Pancreas (tissue), 10 donors: ENCODE results near the gene SH3GLB1. TPM values are rescaled to one million over a fixed set of nuclear protein-coding genes. Genes with fewer than 3 reads are reported as not detected.

Experiments used
- ATAC-seq, 4 donors: fragments of 200-7000 bp; cut with Tn5 transposase; one replicate each; pipeline versions ENCODE4 v1.8.0 to v1.9.1; 2020; ENCODE audit warnings: mild to moderate bottlenecking in 4 of 4, moderate library complexity in 4 of 4
- DNase-seq, 6 donors: peaks; one replicate each; pipeline ENCODE4 v3.0.0-alpha.2; 2020
- FAIRE-seq: peaks from 2 replicates; lab custom pipeline; 2012; peaks lifted over from hg19 to GRCh38; lab: Jason Lieb, UNC
- H3K27ac ChIP-seq, 4 donors: fragments of 200-600 bp; sonication (generic); 1 replicate in 3 of 4; 2 replicates in 1 of 4; pipeline versions ENCODE4 v1.5.0 to v1.8.0; 2020
- H3K27me3 ChIP-seq, 4 donors: fragments of 200-600 bp; one replicate each; pipeline ENCODE4 v1.8.0; 2021
- H3K36me3 ChIP-seq, 3 donors: fragments of 200-600 bp; sonication (generic) in 1 of 3; one replicate each; pipeline versions ENCODE4 v1.5.0 to v1.8.0; 2020 to 2021
- H3K4me1 ChIP-seq, 3 donors: fragments of 200-600 bp; one replicate each; pipeline ENCODE4 v1.8.0; 2021
- H3K4me3 ChIP-seq, 4 donors: fragments of 200-600 bp; sonication (generic) in 2 of 4; one replicate each; pipeline versions ENCODE4 v1.5.0 to v1.8.0; 2020 to 2021
- H3K9me3 ChIP-seq, 4 donors: fragments of 200-600 bp; one replicate each; pipeline ENCODE4 v1.8.0; 2021
- WGBS, 2 donors: extraction: QIAGEN DNeasy Blood & Tissue Kit; methylation state at CpG; one replicate each; pipeline ENCODE4 v1.1.7; 2013; 5-methylcytosine and 5-hydroxymethylcytosine counted together
- intact Hi-C, 3 donors: fragments of 100-400 bp; cut with DNase I; formaldehyde crosslinking; loops; one replicate each; pipeline versions ENCODE4 v1.11.1 to v1.14.2; 2022
- polyA plus RNA-seq, 2 donors: library from polyadenylated mRNA; stranded (reverse); fragments of 200-250 nt; gene quantifications; one replicate each; pipeline ENCODE4 v1.2.3, GENCODE V29; 2013
- total RNA-seq, 6 donors: library from RNA; stranded (reverse); fragmentation: NEBNext Ultra II Directional in 4 of 6; extraction: Animal tissue kit (Norgen Biotek cat#: 25700) in 4 of 6; gene quantifications; one replicate each; pipeline versions ENCODE4 v1.2.1 to v1.2.4, GENCODE V29; 2021 to 2023
- TF ChIP-seq, protein P1 (sequence below), 4 donors: fragments of 200-600 bp; sonication (generic) in 3 of 4; IDR thresholded peaks; one replicate each; pipeline versions ENCODE4 v1.5.0 to v1.8.0; 2021; ENCODE audit warnings: antibody characterized with exemption in 4 of 4
- donor health status: healthy with polysubstance abuse.
- donor health status: DM: no; HTN: no; CAD: no; lungs with moderate emphysema.
- donor health status: DM: no; HTN: no; CAD: no.
- donor health status: control.
- donor health status: control.
- donor health status: Bipolar disorder and iron deficiency.
- donor health status: DM: yes; HTN: yes; CAD: no.
- donor health status: DM: no; HTN: no; CAD: no.
- donor health status: DM: no; HTN: no; CAD: no.
- donor health status: DM: yes; HTN: yes; CAD: no.

The SH3GLB1 gene
- total and polyA plus RNA-seq, 8 donors: 15.3 to 48.3 (median 41.0) TPM

- intact Hi-C loops: no loop called here
- FAIRE-seq (no peak), ATAC-seq (no peak), DNase-seq (no peak)
- 23 to 26% methylated on average over 1 of the region's 1 CpG for whole genome bisulfite sequencing, 2 donors
- Histone ChIP-seq H3K4me1 (peaks cover 13 to 47% (median 35%) of the 10 kb centered on the region in 3 donors), H3K27ac (no peak overlapping the region), H3K4me3 (no peak overlapping the region), H3K9me3 (no peaks in the 10 kb centered on the region), H3K27me3 (no peaks in the 10 kb centered on the region), H3K36me3 (no peaks in the 10 kb centered on the region)
- TF ChIP-seq, protein P1, sequence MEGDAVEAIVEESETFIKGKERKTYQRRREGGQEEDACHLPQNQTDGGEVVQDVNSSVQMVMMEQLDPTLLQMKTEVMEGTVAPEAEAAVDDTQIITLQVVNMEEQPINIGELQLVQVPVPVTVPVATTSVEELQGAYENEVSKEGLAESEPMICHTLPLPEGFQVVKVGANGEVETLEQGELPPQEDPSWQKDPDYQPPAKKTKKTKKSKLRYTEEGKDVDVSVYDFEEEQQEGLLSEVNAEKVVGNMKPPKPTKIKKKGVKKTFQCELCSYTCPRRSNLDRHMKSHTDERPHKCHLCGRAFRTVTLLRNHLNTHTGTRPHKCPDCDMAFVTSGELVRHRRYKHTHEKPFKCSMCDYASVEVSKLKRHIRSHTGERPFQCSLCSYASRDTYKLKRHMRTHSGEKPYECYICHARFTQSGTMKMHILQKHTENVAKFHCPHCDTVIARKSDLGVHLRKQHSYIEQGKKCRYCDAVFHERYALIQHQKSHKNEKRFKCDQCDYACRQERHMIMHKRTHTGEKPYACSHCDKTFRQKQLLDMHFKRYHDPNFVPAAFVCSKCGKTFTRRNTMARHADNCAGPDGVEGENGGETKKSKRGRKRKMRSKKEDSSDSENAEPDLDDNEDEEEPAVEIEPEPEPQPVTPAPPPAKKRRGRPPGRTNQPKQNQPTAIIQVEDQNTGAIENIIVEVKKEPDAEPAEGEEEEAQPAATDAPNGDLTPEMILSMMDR (IDR thresholded peaks at IDR 0.05): no peak
Measured at GRCh38 chr1:86708920-86709319, 4.5 kb downstream of the SH3GLB1 start.

- FAIRE-seq (peak; percentile 37), DNase-seq (no peak), ATAC-seq (no peak)
- WGBS, 2 donors: 83 to 91% methylated on average over 2 of the region's 2 CpGs
- Histone ChIP-seq H3K9me3 (no peaks in the 10 kb centered on the region), H3K27ac (no peak overlapping the region), H3K36me3 (no peaks in the 10 kb centered on the region), H3K4me1 (peaks cover under 1 to 52% (median 38%) of the 10 kb centered on the region in 3 donors), H3K4me3 (no peak overlapping the region), H3K27me3 (no peaks in the 10 kb centered on the region)
- TF ChIP-seq, protein P1 (IDR thresholded peaks at IDR 0.05): no peak
- intact Hi-C loops: no loop called here
Measured at GRCh38 chr1:86712088-86712860, 7.9 kb downstream of the SH3GLB1 start.

GRCh38 chr1:86713477-86713876, 9.1 kb downstream of the SH3GLB1 start:
- Histone ChIP-seq H3K4me1 (peaks cover 0 to 40% (median 28%) of the 10 kb centered on the region in 3 donors), H3K36me3 (no peaks in the 10 kb centered on the region), H3K27me3 (no peaks in the 10 kb centered on the region), H3K4me3 (no peak overlapping the region), H3K27ac (no peak overlapping the region), H3K9me3 (no peaks in the 10 kb centered on the region)
- TF ChIP-seq, protein P1 (IDR thresholded peaks at IDR 0.05): no peak
- 82% methylated on average over 3 of the region's 3 CpGs for WGBS, 2 donors
- intact Hi-C loops: no loop called here
- ATAC-seq (no peak), FAIRE-seq (no peak), DNase-seq (no peak)

GRCh38 chr1:86714159-86714558, 9.8 kb downstream of the SH3GLB1 start:
- WGBS, 2 donors: 28 to 29% methylated on average over 1 of the region's 1 CpG
- no peak overlapping the region for H3K4me3 ChIP-seq
- DNase-seq: no peak
- H3K36me3 ChIP-seq: no peaks in the 10 kb centered on the region
- intact Hi-C loops: no loop called here
- TF ChIP-seq, protein P1 (IDR thresholded peaks at IDR 0.05): no peak
- H3K9me3 ChIP-seq: no peaks in the 10 kb centered on the region
- peaks cover 0 to 33% (median 23%) of the 10 kb centered on the region in 3 donors for H3K4me1 ChIP-seq
- H3K27me3 ChIP-seq: no peaks in the 10 kb centered on the region
- no peak overlapping the region for H3K27ac ChIP-seq
- no peak for FAIRE-seq
- ATAC-seq: peak in 3 of 4 donors; percentile 64 to 71 (median 71)
